MCF 10A (cell line): ENCODE measurements around the gene PAK6. TPM values are rescaled to one million over a fixed set of nuclear protein-coding genes. Genes with fewer than 3 reads are reported as not detected.
A peak's percentile ranks its signal among the peaks of the same experiment; 100 is the strongest.

Source experiments
- BruUV-seq: library from RNA; stranded (reverse); fragments of 400-500 nt; replicated peaks from 2 replicates; lab custom pipeline; 2021; lab: Mats Ljungman, UMichigan
- CTCF ChIA-PET: fragments of 300-600 bp; sonication (Branson Sonifier 250); formaldehyde crosslinking; extraction: SDS; loops from one replicate; lab custom pipeline; 2021; ENCODE audit warnings: antibody characterized with exemption, inconsistent platforms; lab: Yijun Ruan, JAX
- POLR2A ChIA-PET: fragments of 300-600, 350-650 bp; sonication (Branson Sonifier 250); formaldehyde crosslinking; extraction: SDS; loops from one replicate; lab custom pipeline; 2020; ENCODE audit warnings: antibody characterized with exemption, inconsistent platforms; lab: Yijun Ruan, JAX
- DNase-seq: peaks from one replicate; pipeline ENCODE4 v3.0.0-alpha.2; 2018; ENCODE audit not compliant: unreplicated experiment
- H3K27ac Mint-ChIP-seq: one replicate; pipeline ENCODE4 v1.8.0; 2022; ENCODE audit warnings: mild to moderate bottlenecking, low read depth, mixed read lengths; ENCODE audit not compliant: unreplicated experiment
- H3K27me3 Mint-ChIP-seq: one replicate; pipeline ENCODE4 v1.8.0; 2022; ENCODE audit warnings: mixed read lengths; ENCODE audit not compliant: insufficient read depth, unreplicated experiment
- H3K36me3 Mint-ChIP-seq: one replicate; pipeline ENCODE4 v1.8.0; 2022; ENCODE audit warnings: mild to moderate bottlenecking, moderate library complexity, mixed read lengths; ENCODE audit not compliant: insufficient read depth, unreplicated experiment
- H3K4me1 Mint-ChIP-seq: one replicate; pipeline ENCODE4 v1.8.0; 2022; ENCODE audit warnings: mixed read lengths; ENCODE audit not compliant: insufficient read depth, unreplicated experiment
- H3K4me3 Mint-ChIP-seq: one replicate; pipeline ENCODE4 v1.8.0; 2022; ENCODE audit warnings: mild to moderate bottlenecking, moderate library complexity, mixed read lengths; ENCODE audit not compliant: unreplicated experiment
- H3K9me3 Mint-ChIP-seq: one replicate; pipeline ENCODE4 v1.8.0; 2022; ENCODE audit warnings: mixed read lengths; ENCODE audit not compliant: unreplicated experiment
- intact Hi-C: fragments of 100-400 bp; cut with micrococcal nuclease; formaldehyde crosslinking; loops from 2 replicates; pipeline ENCODE4 v1.14.1; 2022
- total RNA-seq: library from RNA; stranded (reverse); gene quantifications from 2 replicates; pipeline ENCODE4 v1.2.3, GENCODE V29; 2022
- TF ChIP-seq, protein P1 (sequence below): fragments of 200-600 bp; IDR thresholded peaks from one replicate; pipeline ENCODE4 v1.8.0; 2022; ENCODE audit warnings: antibody characterized with exemption, mild to moderate bottlenecking; ENCODE audit not compliant: unreplicated experiment

PAK6 gene
- total RNA-seq, 1 experiment from 2014 or later: 9.3 TPM

DNA sequence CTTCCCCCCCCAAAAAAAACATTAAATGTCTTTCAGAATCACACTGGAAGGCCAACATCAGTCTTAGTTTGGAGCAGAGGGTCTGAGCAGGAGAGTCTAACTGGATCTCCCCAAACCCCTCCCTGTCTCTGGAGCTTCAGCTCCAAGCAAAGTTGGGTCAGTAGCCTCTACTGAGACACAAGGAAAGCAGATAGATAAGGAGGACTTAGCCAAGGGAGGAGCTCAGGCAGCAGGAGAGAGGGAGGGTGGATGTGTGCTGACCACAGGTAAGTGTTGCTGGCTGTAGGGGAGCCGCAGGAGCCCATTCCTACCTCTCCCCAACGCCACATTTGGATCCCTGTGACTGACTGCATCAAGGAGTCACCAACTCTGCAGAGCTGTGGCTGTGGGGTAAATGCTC, 61.9 kb downstream of the PAK6 start:
- Mint-ChIP-seq H3K36me3 (no peaks in the 10 kb centered on the region), H3K27ac (no peak overlapping the region), H3K4me1 (no peaks in the 10 kb centered on the region), H3K9me3 (peaks cover 7% of the 10 kb centered on the region), H3K4me3 (no peak overlapping the region), H3K27me3 (peaks cover 24% of the 10 kb centered on the region)
- POLR2A ChIA-PET: no interaction called here
- intact Hi-C loops: no loop called here
- TF ChIP-seq, protein P1, sequence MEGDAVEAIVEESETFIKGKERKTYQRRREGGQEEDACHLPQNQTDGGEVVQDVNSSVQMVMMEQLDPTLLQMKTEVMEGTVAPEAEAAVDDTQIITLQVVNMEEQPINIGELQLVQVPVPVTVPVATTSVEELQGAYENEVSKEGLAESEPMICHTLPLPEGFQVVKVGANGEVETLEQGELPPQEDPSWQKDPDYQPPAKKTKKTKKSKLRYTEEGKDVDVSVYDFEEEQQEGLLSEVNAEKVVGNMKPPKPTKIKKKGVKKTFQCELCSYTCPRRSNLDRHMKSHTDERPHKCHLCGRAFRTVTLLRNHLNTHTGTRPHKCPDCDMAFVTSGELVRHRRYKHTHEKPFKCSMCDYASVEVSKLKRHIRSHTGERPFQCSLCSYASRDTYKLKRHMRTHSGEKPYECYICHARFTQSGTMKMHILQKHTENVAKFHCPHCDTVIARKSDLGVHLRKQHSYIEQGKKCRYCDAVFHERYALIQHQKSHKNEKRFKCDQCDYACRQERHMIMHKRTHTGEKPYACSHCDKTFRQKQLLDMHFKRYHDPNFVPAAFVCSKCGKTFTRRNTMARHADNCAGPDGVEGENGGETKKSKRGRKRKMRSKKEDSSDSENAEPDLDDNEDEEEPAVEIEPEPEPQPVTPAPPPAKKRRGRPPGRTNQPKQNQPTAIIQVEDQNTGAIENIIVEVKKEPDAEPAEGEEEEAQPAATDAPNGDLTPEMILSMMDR: no peak
- CTCF ChIA-PET: interaction anchor here (1.0 to 2.8 kb wide), 2 partner anchors 9 to 26 kb away, joined by 4 to 12 read pairs; no protein-coding TSS in a partner anchor
- no peak for DNase-seq
- BruUV-seq: no TSS peak

DNA sequence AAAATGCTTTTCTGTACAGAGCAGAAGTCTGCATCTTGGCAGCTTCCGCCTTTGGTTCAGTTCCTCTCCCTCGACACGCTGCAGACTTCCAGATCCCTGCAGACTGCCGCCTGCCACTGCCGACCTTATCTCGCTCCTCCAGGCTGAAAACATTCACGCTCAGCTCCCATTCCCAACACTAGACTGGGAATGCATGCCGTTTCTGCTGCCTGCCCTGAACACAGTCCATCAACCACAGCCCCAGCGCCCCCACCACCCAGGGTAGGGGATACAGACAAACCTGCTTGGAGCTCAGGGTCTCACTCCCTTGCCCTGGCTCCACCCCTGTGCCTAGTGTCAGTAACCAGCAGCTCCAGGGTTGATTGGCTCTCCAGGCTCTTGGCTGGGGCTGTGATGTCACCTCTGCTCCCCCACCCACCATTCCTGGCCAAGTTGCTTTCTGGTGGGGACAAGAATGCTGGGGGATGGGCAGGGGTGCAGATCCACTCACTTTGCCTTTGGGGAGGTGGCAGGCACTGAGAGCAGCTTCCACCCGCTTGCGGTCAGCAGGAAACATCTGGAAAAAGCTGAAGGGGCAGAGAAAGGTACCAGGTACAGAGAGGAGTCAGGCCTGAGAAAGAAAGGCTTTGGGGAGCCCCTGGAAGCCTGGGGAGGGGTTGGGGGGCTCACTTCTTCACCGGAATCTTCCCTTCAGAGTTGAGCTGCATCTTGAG, 62.8 kb downstream of the PAK6 start:
- TF ChIP-seq, protein P1: no peak
- BruUV-seq: no TSS peak
- Mint-ChIP-seq H3K4me1 (no peaks in the 10 kb centered on the region), H3K36me3 (no peaks in the 10 kb centered on the region), H3K9me3 (peaks cover 7% of the 10 kb centered on the region), H3K27ac (no peak overlapping the region), H3K27me3 (peaks cover 16% of the 10 kb centered on the region), H3K4me3 (no peak overlapping the region)
- POLR2A ChIA-PET: interaction anchor here (1.2 to 1.4 kb wide), 2 partner anchors 9 kb away, joined by 3 to 4 read pairs; no protein-coding TSS in a partner anchor
- DNase-seq: no peak
- intact Hi-C loops: no loop called here
- CTCF ChIA-PET: interaction anchor here (0.8 to 2.8 kb wide), 3 partner anchors 8 to 27 kb away, joined by 3 to 12 read pairs (median 4); no protein-coding TSS in a partner anchor

DNA sequence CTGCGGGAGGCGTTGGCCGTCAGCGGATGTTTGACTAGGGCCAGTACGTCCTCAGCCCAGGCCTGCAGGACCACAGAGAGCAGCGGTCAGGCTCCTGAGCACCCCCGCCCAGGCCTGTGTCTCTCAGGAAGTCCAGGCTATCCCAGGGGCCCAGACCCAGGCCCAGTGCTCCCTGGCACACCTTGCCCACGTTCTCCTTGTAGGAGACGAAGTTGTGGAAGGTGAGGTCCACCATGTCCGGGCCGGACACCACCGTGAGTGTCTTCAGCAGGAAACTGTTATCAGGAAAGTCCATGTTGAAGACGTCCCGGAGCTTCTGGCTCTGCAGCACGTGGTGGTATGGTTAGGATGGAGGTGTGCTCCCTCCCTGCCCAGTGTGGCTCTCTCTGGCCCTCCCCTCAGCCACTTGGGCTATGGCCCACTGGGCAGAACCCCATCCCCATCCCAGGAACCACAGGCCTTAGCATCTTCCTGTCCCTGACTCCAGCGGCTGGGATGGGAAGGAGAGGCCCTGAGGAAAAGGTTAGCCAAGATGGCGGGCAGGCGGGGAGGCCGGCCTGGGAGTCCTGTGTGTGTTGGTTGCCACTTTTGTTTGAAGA, 63.5 kb downstream of the PAK6 start:
- no peak for DNase-seq
- CTCF ChIA-PET: interaction anchor here (1.3 to 2.8 kb wide), 4 partner anchors 12 to 85 kb away, joined by 3 to 12 read pairs (median 6); no protein-coding TSS in a partner anchor
- H3K4me1 Mint-ChIP-seq: no peaks in the 10 kb centered on the region
- POLR2A ChIA-PET: interaction anchor here (1.1 to 1.5 kb wide), 4 partner anchors 8 to 37 kb away, joined by 3 to 5 read pairs (median 4); no protein-coding TSS in a partner anchor
- H3K27ac Mint-ChIP-seq: no peak overlapping the region
- intact Hi-C loops: no loop called here
- H3K36me3 Mint-ChIP-seq: no peaks in the 10 kb centered on the region
- peaks cover 7% of the 10 kb centered on the region for H3K9me3 Mint-ChIP-seq
- TF ChIP-seq, protein P1: no peak
- BruUV-seq: no TSS peak
- H3K27me3 Mint-ChIP-seq: peaks cover 13% of the 10 kb centered on the region
- H3K4me3 Mint-ChIP-seq: no peak overlapping the region

DNA sequence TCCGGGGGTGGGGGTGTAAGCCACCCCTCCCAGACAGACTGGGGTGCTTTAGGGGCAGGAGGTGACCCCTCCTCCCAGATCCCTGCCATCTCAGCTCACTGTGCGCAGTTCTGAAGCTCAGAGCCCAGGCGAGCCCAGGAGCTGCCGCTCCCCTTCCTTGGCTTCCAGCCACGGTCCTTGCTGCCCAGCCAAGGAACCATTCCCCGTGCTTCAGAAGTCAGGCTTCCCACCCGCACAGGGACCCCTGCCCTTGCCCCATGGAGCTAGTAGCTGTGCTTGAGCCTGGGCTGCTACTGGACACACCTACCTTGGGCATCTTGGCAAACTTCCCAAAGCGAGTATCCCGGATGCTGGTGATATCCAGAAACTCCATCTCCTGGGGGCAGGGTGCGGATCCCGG, 64.1 kb downstream of the PAK6 start:
- Mint-ChIP-seq H3K4me1 (no peaks in the 10 kb centered on the region), H3K36me3 (no peaks in the 10 kb centered on the region), H3K4me3 (no peak overlapping the region), H3K9me3 (peaks cover 7% of the 10 kb centered on the region), H3K27me3 (peaks cover 13% of the 10 kb centered on the region), H3K27ac (no peak overlapping the region)
- intact Hi-C loops: no loop called here
- BruUV-seq: no TSS peak
- peak; percentile 47 for DNase-seq
- TF ChIP-seq, protein P1: no peak
- ChIA-PET CTCF (interaction anchor here (1.3 to 2.8 kb wide), 4 partner anchors 12 to 85 kb away, joined by 3 to 12 read pairs (median 6); no protein-coding TSS in a partner anchor), POLR2A (interaction anchor here (1.1 to 1.5 kb wide), 3 partner anchors 10 to 37 kb away, joined by 3 to 5 read pairs (median 4); no protein-coding TSS in a partner anchor)
